Calu3 (cell line): Measurements from ENCODE around the gene BFAR. TPM values are rescaled to one million over a fixed set of nuclear protein-coding genes. Genes with fewer than 3 reads are reported as not detected.

Source experiments
- BruUV-seq: library from RNA; stranded (reverse); fragments of 400-500 nt; replicated peaks from 2 replicates; lab custom pipeline; 2021; lab: Mats Ljungman, UMichigan
- CTCF ChIA-PET: fragments of 300-600 bp; sonication (Branson Sonifier 250); formaldehyde crosslinking; loops from one replicate; lab custom pipeline; 2022; ENCODE audit warnings: antibody characterized with exemption; lab: Charles Lee
- DNase-seq: peaks from one replicate; pipeline ENCODE4 v3.0.0; 2022
- H3K27ac Mint-ChIP-seq: one replicate; pipeline ENCODE4 v1.8.0; 2022; ENCODE audit warnings: mixed read lengths; ENCODE audit not compliant: unreplicated experiment
- H3K27me3 Mint-ChIP-seq: one replicate; pipeline ENCODE4 v1.8.0; 2022; ENCODE audit warnings: mixed read lengths; ENCODE audit not compliant: unreplicated experiment
- H3K36me3 Mint-ChIP-seq: one replicate; pipeline ENCODE4 v1.8.0; 2022; ENCODE audit warnings: mild to moderate bottlenecking, moderate library complexity, mixed read lengths; ENCODE audit not compliant: insufficient read depth, unreplicated experiment
- H3K4me1 Mint-ChIP-seq: one replicate; pipeline ENCODE4 v1.8.0; 2022; ENCODE audit warnings: mild to moderate bottlenecking, low read depth, mixed read lengths; ENCODE audit not compliant: unreplicated experiment
- H3K4me3 Mint-ChIP-seq: one replicate; pipeline ENCODE4 v1.8.0; 2022; ENCODE audit warnings: mild to moderate bottlenecking, low read depth, moderate library complexity, mixed read lengths; ENCODE audit not compliant: unreplicated experiment
- H3K9me3 Mint-ChIP-seq: one replicate; pipeline ENCODE4 v1.8.0; 2022; ENCODE audit warnings: low read depth, mixed read lengths; ENCODE audit not compliant: unreplicated experiment
- intact Hi-C: fragments of 100-400 bp; cut with micrococcal nuclease; formaldehyde crosslinking; loops from one replicate; pipeline ENCODE4 v1.10.0; 2022; ENCODE audit not compliant: unreplicated experiment
- total RNA-seq: library from RNA; stranded (reverse); gene quantifications from 2 replicates; pipeline ENCODE4 v1.2.3, GENCODE V29; 2022
- TF ChIP-seq, protein P1 (sequence below): fragments of 200-600 bp; IDR thresholded peaks from one replicate; pipeline ENCODE4 v1.8.0; 2022; ENCODE audit warnings: antibody characterized with exemption; ENCODE audit not compliant: unreplicated experiment

Gene BFAR
- total RNA-seq, 1 experiment from 2014 or later = 83.8 TPM

- CTCF ChIA-PET = no interaction called here
- Mint-ChIP-seq H3K36me3 (peaks cover 34% of the 10 kb centered on the region), H3K9me3 (no peaks in the 10 kb centered on the region), H3K4me3 (no peak overlapping the region), H3K4me1 (no peaks in the 10 kb centered on the region), H3K27me3 (no peaks in the 10 kb centered on the region), H3K27ac (no peak overlapping the region)
- DNase-seq = peak; percentile 30
- TF ChIP-seq, protein P1, sequence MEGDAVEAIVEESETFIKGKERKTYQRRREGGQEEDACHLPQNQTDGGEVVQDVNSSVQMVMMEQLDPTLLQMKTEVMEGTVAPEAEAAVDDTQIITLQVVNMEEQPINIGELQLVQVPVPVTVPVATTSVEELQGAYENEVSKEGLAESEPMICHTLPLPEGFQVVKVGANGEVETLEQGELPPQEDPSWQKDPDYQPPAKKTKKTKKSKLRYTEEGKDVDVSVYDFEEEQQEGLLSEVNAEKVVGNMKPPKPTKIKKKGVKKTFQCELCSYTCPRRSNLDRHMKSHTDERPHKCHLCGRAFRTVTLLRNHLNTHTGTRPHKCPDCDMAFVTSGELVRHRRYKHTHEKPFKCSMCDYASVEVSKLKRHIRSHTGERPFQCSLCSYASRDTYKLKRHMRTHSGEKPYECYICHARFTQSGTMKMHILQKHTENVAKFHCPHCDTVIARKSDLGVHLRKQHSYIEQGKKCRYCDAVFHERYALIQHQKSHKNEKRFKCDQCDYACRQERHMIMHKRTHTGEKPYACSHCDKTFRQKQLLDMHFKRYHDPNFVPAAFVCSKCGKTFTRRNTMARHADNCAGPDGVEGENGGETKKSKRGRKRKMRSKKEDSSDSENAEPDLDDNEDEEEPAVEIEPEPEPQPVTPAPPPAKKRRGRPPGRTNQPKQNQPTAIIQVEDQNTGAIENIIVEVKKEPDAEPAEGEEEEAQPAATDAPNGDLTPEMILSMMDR = peak; percentile 44
- intact Hi-C loops = no loop called here
- BruUV-seq = no TSS peak
Observed at GRCh38 chr16:14600164-14600563, 32.6 kb upstream of the BFAR start.

GRCh38 chr16:14602443-14602963 lies 30.2 kb upstream of the BFAR start:
- BruUV-seq = no TSS peak
- H3K4me3 Mint-ChIP-seq = no peak overlapping the region
- H3K9me3 Mint-ChIP-seq = no peaks in the 10 kb centered on the region
- DNase-seq = no peak
- CTCF ChIA-PET = interaction anchor here (1.0 kb wide), 1 partner anchor 8 kb away, joined by 3 read pairs; no protein-coding TSS in a partner anchor
- no peaks in the 10 kb centered on the region for H3K27me3 Mint-ChIP-seq
- H3K4me1 Mint-ChIP-seq = no peaks in the 10 kb centered on the region
- H3K36me3 Mint-ChIP-seq = peaks cover 47% of the 10 kb centered on the region
- intact Hi-C loops = no loop called here
- TF ChIP-seq, protein P1 = no peak
- no peak overlapping the region for H3K27ac Mint-ChIP-seq

- no peak overlapping the region for H3K4me3 Mint-ChIP-seq
- intact Hi-C loops = no loop called here
- H3K36me3 Mint-ChIP-seq = peaks cover 46% of the 10 kb centered on the region
- no peak for DNase-seq
- H3K4me1 Mint-ChIP-seq = no peaks in the 10 kb centered on the region
- TF ChIP-seq, protein P1 = no peak
- CTCF ChIA-PET = interaction anchor here (0.7 kb wide), 2 partner anchors 20 to 80 kb away, joined by 4 read pairs; no protein-coding TSS in a partner anchor
- H3K27ac Mint-ChIP-seq = no peak overlapping the region
- BruUV-seq = no TSS peak
- H3K9me3 Mint-ChIP-seq = no peaks in the 10 kb centered on the region
- no peaks in the 10 kb centered on the region for H3K27me3 Mint-ChIP-seq
Observed at GRCh38 chr16:14606102-14606501, 26.6 kb upstream of the BFAR start.

DNA sequence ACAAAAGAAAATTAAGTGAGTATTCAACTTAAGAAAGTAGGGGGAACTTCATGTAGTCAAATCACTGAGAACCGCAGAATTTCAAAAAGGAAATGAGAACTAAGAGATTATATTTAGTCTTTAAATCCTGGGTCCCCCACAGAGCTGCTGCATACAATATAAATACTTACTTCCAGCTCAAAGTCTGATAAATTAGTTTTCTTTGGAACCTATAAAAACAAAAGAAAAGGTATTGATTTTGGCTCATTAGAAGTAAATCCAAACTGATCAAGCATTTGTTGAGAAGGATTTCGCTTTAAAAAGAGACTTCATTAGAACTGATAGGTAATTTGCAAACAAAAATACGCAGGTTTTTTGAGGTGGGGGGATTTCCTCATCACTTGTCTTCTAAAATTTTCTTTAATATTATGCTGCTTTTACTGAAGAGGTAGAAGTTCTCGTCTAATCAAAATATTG lies 24.6 kb upstream of the BFAR start:
- Mint-ChIP-seq H3K9me3 (no peaks in the 10 kb centered on the region), H3K27ac (no peak overlapping the region), H3K4me3 (no peak overlapping the region), H3K27me3 (no peaks in the 10 kb centered on the region), H3K4me1 (no peaks in the 10 kb centered on the region), H3K36me3 (peaks cover 55% of the 10 kb centered on the region)
- CTCF ChIA-PET = no interaction called here
- intact Hi-C loops = no loop called here
- no TSS peak for BruUV-seq
- DNase-seq = no peak
- TF ChIP-seq, protein P1 = no peak
